CD4-positive, alpha-beta memory T cell (primary cell): ENCODE results near the gene DNAH12. TPM values are rescaled to one million over a fixed set of nuclear protein-coding genes. Genes with fewer than 3 reads are reported as not detected.
"Not testable (repeated sequence)": the region's sequence is repeated elsewhere in the genome, so short reads cannot be mapped to it uniquely, and the experiment has no call there.

ENCODE experiments used
- CTCF ChIA-PET: fragments of 350-600 bp; sonication (Branson Sonifier 250); formaldehyde crosslinking; loops from one replicate; lab custom pipeline; 2021; ENCODE audit warnings: inconsistent platforms; ENCODE audit not compliant: partially characterized antibody; lab: Charles Lee
- POLR2A ChIA-PET: fragments of 350-600 bp; sonication (Branson Sonifier 250); formaldehyde crosslinking; loops from one replicate; lab custom pipeline; 2021; ENCODE audit not compliant: partially characterized antibody; lab: Charles Lee
- DNase-seq, 5 donors: peaks; one replicate each; pipeline versions ENCODE4 v3.0.0 to v3.0.0-alpha.2; 2020 to 2022; ENCODE audit warnings: mixed read lengths in 1 of 5
- H3K27ac ChIP-seq: one replicate; pipeline ENCODE4 v1.7.0; 2013; ENCODE audit warnings: low read depth, low read length
- H3K27me3 ChIP-seq: 2 replicates; pipeline ENCODE4 v1.7.0; 2013; ENCODE audit warnings: mild to moderate bottlenecking, low read length, moderate library complexity; ENCODE audit not compliant: insufficient read depth
- H3K36me3 ChIP-seq: 2 replicates; pipeline ENCODE4 v1.7.0; 2013; ENCODE audit warnings: mild to moderate bottlenecking, low read length, moderate library complexity; ENCODE audit not compliant: insufficient read depth
- H3K4me1 ChIP-seq: 2 replicates; pipeline ENCODE4 v1.7.0; 2013; ENCODE audit warnings: mild to moderate bottlenecking, low read length, moderate library complexity; ENCODE audit not compliant: insufficient read depth
- H3K4me3 ChIP-seq, 2 donors: one replicate each; pipeline ENCODE4 v1.7.0; 2013; ENCODE audit warnings: low read length in 2 of 2, mild to moderate bottlenecking in 1 of 2
- H3K9me3 ChIP-seq, 2 donors: one replicate each; pipeline ENCODE4 v1.7.0; 2013; ENCODE audit warnings: low read length in 2 of 2, control low read depth in 1 of 2; ENCODE audit not compliant: control insufficient read depth in 1 of 2
- H3K27ac Mint-ChIP-seq, 7 donors: one replicate each; pipeline ENCODE4 v1.8.0; 2020 to 2021; ENCODE audit warnings: mixed read lengths in 7 of 7, mild to moderate bottlenecking in 6 of 7, inconsistent platforms in 3 of 7, moderate library complexity in 3 of 7
- H3K27me3 Mint-ChIP-seq, 2 donors: one replicate each; pipeline ENCODE4 v1.8.0; 2020 to 2021; ENCODE audit warnings: mixed read lengths in 2 of 2
- H3K36me3 Mint-ChIP-seq, 2 donors: one replicate each; pipeline ENCODE4 v1.8.0; 2020 to 2021; ENCODE audit warnings: mixed read lengths in 2 of 2, inconsistent platforms in 1 of 2, mild to moderate bottlenecking in 1 of 2
- H3K4me1 Mint-ChIP-seq, 4 donors: one replicate each; pipeline ENCODE4 v1.8.0; 2020 to 2021; ENCODE audit warnings: mixed read lengths in 4 of 4, mild to moderate bottlenecking in 1 of 4
- H3K4me3 Mint-ChIP-seq, 8 donors: one replicate each; pipeline ENCODE4 v1.8.0; 2020 to 2021; ENCODE audit warnings: mixed read lengths in 8 of 8, mild to moderate bottlenecking in 7 of 8, moderate library complexity in 6 of 8, inconsistent platforms in 3 of 8
- H3K9me3 Mint-ChIP-seq, 8 donors: one replicate each; pipeline ENCODE4 v1.8.0; 2020 to 2021; ENCODE audit warnings: mixed read lengths in 8 of 8, mild to moderate bottlenecking in 5 of 8, inconsistent platforms in 3 of 8, moderate library complexity in 1 of 8
- intact Hi-C: fragments of 100-400 bp; cut with micrococcal nuclease; formaldehyde crosslinking; loops from one replicate; pipeline ENCODE4 v1.15.1; 2023
- polyA plus RNA-seq, 2 donors: library from polyadenylated mRNA; unstranded; fragments of 300-500 nt; fragmentation: Illumina TruSeq; gene quantifications; one replicate each; pipeline ENCODE4 v1.2.3, GENCODE V29; 2021
- total RNA-seq, 2 experiments: library from RNA; stranded (reverse); gene quantifications; one replicate each; pipeline ENCODE4 v1.2.3, GENCODE V29; 2021

DNAH12 gene
- total and polyA plus RNA-seq, 4 experiments from 2014 or later, result 0.09 to 0.11 TPM; not detected in 2

DNA sequence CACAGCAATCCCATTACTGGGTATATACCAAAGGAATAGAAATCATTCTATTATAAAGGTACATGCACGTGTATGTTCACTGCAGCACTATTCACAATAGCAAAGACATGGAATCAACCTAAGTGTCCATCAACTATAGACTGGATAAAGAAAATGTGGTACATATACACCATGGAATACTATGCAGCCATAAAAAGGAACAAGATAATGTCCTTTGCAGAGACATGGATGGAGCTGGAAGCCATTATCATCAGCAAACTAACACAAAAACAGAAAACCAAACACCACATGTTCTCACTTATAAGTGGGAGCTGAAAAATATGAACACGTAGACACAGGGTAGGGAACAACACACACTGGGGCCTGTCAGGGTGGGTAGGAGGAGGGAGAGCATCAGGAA, 179.1 kb downstream of the DNAH12 start:
- DNase-seq, intact Hi-C loops, H3K4me3 ChIP-seq, H3K9me3 Mint-ChIP-seq, POLR2A ChIA-PET, H3K4me1 Mint-ChIP-seq, CTCF ChIA-PET, H3K27ac ChIP-seq, H3K4me1 ChIP-seq, H3K27me3 ChIP-seq, H3K36me3 Mint-ChIP-seq, H3K9me3 ChIP-seq, H3K27ac Mint-ChIP-seq, H3K36me3 ChIP-seq, H3K4me3 Mint-ChIP-seq: not testable (repeated sequence)
- peaks cover 8 to 15% of the 10 kb centered on the region in 2 donors for H3K27me3 Mint-ChIP-seq

DNA sequence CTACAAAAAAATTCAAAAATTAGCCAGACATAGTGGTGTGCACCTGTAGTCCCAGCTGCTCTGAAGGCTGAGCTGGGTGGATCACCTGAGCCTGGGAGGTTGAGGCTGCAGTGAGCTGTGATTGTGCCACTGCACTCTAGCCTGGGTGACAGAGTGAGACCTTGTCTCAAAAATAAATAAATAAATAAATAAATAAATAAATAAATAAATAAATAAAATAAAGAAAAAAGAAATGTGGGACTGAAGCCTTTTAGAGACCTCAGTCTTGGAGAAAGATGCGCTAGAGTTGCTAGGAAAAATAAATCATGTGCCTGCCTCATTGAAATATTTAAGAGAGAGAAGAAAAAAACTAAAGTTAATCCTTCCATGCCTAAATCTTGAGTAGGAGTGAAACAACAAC, 187.9 kb downstream of the DNAH12 start:
- H3K36me3 Mint-ChIP-seq, H3K4me3 Mint-ChIP-seq, H3K27ac Mint-ChIP-seq, H3K9me3 ChIP-seq, intact Hi-C loops, DNase-seq, H3K27me3 Mint-ChIP-seq, H3K4me3 ChIP-seq, H3K27ac ChIP-seq, H3K36me3 ChIP-seq, CTCF ChIA-PET, H3K4me1 ChIP-seq, H3K4me1 Mint-ChIP-seq, POLR2A ChIA-PET, H3K27me3 ChIP-seq, H3K9me3 Mint-ChIP-seq: not testable (repeated sequence)

- no peak for DNase-seq
- H3K4me1 ChIP-seq, result no peaks in the 10 kb centered on the region
- no peak overlapping the region for H3K27ac Mint-ChIP-seq
- no peaks in the 10 kb centered on the region for H3K9me3 ChIP-seq
- H3K36me3 ChIP-seq, result no peaks in the 10 kb centered on the region
- ChIA-PET CTCF (no interaction called here), POLR2A (no interaction called here)
- no peak overlapping the region for H3K4me3 Mint-ChIP-seq
- H3K4me3 ChIP-seq, result no peak overlapping the region
- peaks cover 2 to 3% of the 10 kb centered on the region in 2 donors for H3K27me3 Mint-ChIP-seq
- H3K9me3 Mint-ChIP-seq, result no peaks in the 10 kb centered on the region
- intact Hi-C loops, result no loop called here
- H3K27ac ChIP-seq, result no peak overlapping the region
- no peaks in the 10 kb centered on the region for H3K36me3 Mint-ChIP-seq
- no peaks in the 10 kb centered on the region for H3K4me1 Mint-ChIP-seq
- no peaks in the 10 kb centered on the region for H3K27me3 ChIP-seq
These were observed 189.4 kb downstream of the DNAH12 start for GRCh38 chr3:57354768-57355167.

DNA sequence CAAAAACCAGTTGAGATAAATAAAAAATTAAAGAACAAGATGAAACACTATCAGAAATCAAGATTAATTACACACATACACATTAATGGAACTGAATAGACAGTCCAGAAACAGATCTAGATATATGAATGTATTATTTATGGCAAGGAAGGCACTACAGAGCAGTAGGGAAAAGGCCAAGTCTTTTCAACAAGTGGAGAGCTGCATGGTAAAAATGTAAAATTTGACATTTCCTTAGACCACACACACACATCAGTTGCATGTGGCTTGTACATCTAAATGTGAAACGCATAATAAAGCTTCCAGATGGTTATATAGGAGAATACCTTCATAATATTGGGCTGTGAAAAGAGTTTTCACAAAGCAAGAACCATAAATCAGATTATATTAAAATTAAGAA, 193.9 kb downstream of the DNAH12 start:
- H3K9me3 Mint-ChIP-seq, result peaks cover 0 to 4% (median 0%) of the 10 kb centered on the region in 8 donors
- CTCF ChIA-PET, result no interaction called here

DNA sequence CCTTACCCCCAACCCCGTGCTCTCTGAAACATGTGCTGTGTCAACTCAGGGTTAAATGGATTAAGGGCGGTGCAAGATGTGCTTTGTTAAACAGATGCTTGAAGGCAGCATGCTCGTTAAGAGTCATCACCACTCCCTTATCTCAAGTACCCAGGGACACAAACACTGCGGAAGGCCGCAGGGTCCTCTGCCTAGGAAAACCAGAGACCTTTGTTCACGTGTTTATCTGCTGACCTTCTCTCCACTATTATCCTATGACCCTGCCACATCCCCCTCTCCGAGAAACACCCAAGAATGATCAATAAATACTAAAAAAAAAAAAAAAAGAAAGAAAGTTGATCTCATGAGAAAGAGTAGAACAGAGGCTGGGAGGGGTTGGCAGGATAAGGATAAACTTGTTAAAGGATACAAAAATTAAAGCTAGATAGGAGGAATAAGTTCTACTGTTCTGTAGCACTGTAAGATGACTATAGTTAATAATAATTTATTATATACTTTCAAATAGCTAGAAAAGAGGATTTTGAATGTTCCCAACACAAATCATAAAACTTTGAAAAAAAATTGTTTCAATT, 205.0 kb downstream of the DNAH12 start:
- H3K27me3 Mint-ChIP-seq, result peaks cover 17 to 21% of the 10 kb centered on the region in 2 donors
- not testable (repeated sequence) for H3K36me3 Mint-ChIP-seq

More for the DNA sequence above, 193.9 kb downstream of the DNAH12 start:
- intact Hi-C loops, result no loop called here
- POLR2A ChIA-PET, result no interaction called here
- no peaks in the 10 kb centered on the region for H3K36me3 Mint-ChIP-seq
- H3K4me3 ChIP-seq, result no peak overlapping the region
- H3K27me3 ChIP-seq, result no peaks in the 10 kb centered on the region
- H3K27me3 Mint-ChIP-seq, result peaks cover 8 to 10% of the 10 kb centered on the region in 2 donors
- H3K4me3 Mint-ChIP-seq, result no peak overlapping the region
- H3K36me3 ChIP-seq, result no peaks in the 10 kb centered on the region
- no peaks in the 10 kb centered on the region for H3K4me1 Mint-ChIP-seq
- H3K9me3 ChIP-seq, result no peaks in the 10 kb centered on the region
- no peak overlapping the region for H3K27ac Mint-ChIP-seq
- no peak for DNase-seq
- H3K4me1 ChIP-seq, result no peaks in the 10 kb centered on the region
- H3K27ac ChIP-seq, result no peak overlapping the region

DNA sequence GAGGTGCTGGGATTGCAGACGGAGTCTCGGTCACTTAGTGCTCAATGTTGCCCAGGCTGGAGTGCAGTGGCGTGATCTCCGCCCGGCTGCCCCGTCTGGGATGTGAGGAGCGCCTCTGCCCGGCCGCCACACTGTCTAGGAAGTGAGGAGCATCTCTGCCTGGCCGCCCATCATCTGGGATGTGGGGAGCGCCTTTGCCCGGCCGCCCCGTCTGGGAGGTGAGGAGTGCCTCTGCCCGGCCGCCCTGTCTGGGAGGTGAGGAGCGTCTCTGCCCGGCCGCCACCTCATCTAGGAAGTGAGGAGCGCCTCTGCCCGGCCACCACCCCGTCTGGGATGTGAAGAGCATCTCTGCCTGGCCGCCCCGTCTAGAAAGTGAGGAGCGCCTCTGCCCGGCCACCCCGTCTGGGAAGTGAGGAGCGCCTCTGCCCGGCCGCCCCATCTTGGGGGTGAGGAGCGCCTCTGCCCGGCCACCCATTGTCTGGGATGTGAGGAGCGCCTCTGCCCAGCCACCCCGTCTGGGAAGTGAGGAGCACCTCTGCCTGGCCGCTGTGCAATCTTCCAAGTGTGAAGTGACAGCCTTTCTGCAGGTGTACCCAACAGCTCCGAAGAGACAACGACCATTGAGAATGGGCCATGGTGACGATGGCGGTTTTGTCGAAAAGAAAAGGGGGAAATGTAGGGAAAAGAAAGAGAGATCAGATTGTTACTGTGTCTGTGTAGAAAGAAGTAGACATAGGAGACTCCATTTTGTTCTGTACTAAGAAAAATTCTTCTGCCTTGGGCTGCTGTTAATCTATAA, 205.7 kb downstream of the DNAH12 start:
- H3K4me1 ChIP-seq, H3K4me1 Mint-ChIP-seq, H3K4me3 Mint-ChIP-seq, H3K27ac Mint-ChIP-seq, H3K27me3 ChIP-seq, CTCF ChIA-PET, H3K9me3 ChIP-seq, H3K36me3 ChIP-seq, POLR2A ChIA-PET, H3K4me3 ChIP-seq, H3K9me3 Mint-ChIP-seq, intact Hi-C loops, DNase-seq, H3K36me3 Mint-ChIP-seq, H3K27ac ChIP-seq: not testable (repeated sequence)
- H3K27me3 Mint-ChIP-seq, result peaks cover 13 to 21% of the 10 kb centered on the region in 2 donors

More for the DNA sequence above, 205.0 kb downstream of the DNAH12 start:
- H3K27ac ChIP-seq, H3K4me3 Mint-ChIP-seq, H3K9me3 Mint-ChIP-seq, H3K4me1 ChIP-seq, H3K4me3 ChIP-seq, DNase-seq, H3K27me3 ChIP-seq, H3K27ac Mint-ChIP-seq, H3K36me3 ChIP-seq, H3K4me1 Mint-ChIP-seq, H3K9me3 ChIP-seq, CTCF ChIA-PET, intact Hi-C loops, POLR2A ChIA-PET: not testable (repeated sequence)

- intact Hi-C loops, result no loop called here
- Histone ChIP-seq H3K27me3 (peaks cover 7% of the 10 kb centered on the region), H3K9me3 (no peaks in the 10 kb centered on the region), H3K36me3 (no peaks in the 10 kb centered on the region), H3K27ac (no peak overlapping the region), H3K4me1 (no peaks in the 10 kb centered on the region), H3K4me3 (no peak overlapping the region)
- ChIA-PET CTCF (no interaction called here), POLR2A (no interaction called here)
- Mint-ChIP-seq H3K27me3 (peaks cover 8 to 16% of the 10 kb centered on the region in 2 donors), H3K9me3 (peaks cover 0 to 2% (median 0%) of the 10 kb centered on the region in 8 donors), H3K4me3 (no peak overlapping the region), H3K4me1 (no peaks in the 10 kb centered on the region), H3K27ac (no peak overlapping the region), H3K36me3 (no peaks in the 10 kb centered on the region)
- no peak for DNase-seq
These were observed 208.7 kb downstream of the DNAH12 start for GRCh38 chr3:57335283-57335938.
